Measurements from ENCODE around the gene TSSK3.

TSSK3 gene

DNA sequence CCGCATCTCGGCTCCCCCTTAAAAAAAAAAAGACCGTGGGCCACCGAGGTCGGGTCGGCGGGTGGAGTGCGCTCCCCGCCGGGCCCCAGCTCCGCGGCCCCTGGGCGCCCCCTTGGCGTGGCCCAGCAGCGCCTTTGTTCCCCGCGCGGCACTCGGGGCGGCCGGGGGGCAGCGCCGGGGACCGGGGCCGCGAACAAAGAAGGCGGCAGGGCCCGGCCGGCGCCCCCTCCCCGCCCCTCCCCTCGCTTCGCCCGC is 26.9 kb upstream of the TSSK3 start:
- DNase-seq (ENCODE audit: low read depth in 2 of 2) = no peak

DNA sequence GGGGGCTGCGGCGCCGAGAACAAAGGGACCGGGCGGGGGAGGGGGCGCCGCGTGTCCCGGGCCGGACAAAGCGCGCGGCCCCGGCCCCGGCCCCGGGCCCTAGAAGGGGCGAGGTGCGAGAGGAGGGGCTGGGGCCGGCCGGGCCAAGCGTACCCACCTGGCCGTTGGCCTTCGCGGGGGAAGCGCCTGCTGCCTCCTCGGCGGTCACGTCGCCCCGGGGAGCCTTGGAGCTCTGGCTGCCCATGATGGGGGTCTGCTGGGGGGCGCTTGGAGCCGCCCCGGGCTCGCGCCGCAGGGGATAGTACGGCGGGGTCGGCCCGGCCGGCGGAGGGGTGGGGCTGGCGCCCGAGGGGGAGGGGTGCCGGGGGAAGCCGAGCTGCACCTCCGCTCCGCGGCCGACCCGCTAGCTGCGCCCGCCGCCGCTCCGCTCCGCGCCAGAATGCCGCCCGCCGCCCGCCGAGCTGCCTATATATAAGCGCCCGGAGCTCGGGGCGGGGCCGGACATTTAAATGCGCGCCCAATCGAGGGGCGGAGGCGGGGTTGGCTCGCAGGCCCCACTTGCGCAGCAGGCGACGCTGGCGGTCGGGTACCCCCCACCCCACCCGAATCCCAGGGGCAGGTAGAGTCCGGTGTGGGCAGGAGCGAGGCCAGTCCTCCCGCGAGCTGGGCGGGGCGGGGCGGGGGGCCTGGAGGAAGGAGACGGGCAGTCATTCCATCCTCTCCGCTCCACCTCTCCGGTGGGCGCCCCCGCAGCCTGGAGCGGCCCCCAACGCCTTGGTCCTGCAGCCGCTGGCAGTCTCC is 26.3 kb upstream of the TSSK3 start, which contains the start of gene MARCKSL1:
MARCKSL1 (minus strand) TSS at position 444 of the 801 bp plus-strand sequence; CDS start at position 244, 200 bp downstream.
- H3K4me3 ChIP-seq (replicated peaks in 1 of 2; ENCODE audit: low read depth in 2 of 2, low read length in 2 of 2) = peak within 1 kb of the TSS; percentile 66 to 80
- peak; percentile 61 to 86 for DNase-seq (ENCODE audit: low read depth in 2 of 2)
- TF ChIP-seq, protein P1, sequence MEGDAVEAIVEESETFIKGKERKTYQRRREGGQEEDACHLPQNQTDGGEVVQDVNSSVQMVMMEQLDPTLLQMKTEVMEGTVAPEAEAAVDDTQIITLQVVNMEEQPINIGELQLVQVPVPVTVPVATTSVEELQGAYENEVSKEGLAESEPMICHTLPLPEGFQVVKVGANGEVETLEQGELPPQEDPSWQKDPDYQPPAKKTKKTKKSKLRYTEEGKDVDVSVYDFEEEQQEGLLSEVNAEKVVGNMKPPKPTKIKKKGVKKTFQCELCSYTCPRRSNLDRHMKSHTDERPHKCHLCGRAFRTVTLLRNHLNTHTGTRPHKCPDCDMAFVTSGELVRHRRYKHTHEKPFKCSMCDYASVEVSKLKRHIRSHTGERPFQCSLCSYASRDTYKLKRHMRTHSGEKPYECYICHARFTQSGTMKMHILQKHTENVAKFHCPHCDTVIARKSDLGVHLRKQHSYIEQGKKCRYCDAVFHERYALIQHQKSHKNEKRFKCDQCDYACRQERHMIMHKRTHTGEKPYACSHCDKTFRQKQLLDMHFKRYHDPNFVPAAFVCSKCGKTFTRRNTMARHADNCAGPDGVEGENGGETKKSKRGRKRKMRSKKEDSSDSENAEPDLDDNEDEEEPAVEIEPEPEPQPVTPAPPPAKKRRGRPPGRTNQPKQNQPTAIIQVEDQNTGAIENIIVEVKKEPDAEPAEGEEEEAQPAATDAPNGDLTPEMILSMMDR (IDR thresholded peaks at IDR 0.05; ENCODE audit: low read depth, low read length) = no peak

More for the DNA sequence above, 26.9 kb upstream of the TSSK3 start:
- H3K4me3 ChIP-seq (replicated peaks in 1 of 2; ENCODE audit: low read depth in 2 of 2, low read length in 2 of 2) = peak overlapping the region; percentile 66 to 80
- TF ChIP-seq, protein P1 (IDR thresholded peaks at IDR 0.05; ENCODE audit: low read depth, low read length) = no peak

- TF ChIP-seq, protein P1 (IDR thresholded peaks at IDR 0.05; ENCODE audit: low read depth, low read length) = no peak
- H3K4me3 ChIP-seq (replicated peaks in 1 of 2; ENCODE audit: low read depth in 2 of 2, low read length in 2 of 2) = peak overlapping the region; percentile 28 to 80
- no peak for DNase-seq (ENCODE audit: low read depth in 2 of 2)
Observed at GRCh38 chr1:32336591-32336932, 25.8 kb upstream of the TSSK3 start.

DNA sequence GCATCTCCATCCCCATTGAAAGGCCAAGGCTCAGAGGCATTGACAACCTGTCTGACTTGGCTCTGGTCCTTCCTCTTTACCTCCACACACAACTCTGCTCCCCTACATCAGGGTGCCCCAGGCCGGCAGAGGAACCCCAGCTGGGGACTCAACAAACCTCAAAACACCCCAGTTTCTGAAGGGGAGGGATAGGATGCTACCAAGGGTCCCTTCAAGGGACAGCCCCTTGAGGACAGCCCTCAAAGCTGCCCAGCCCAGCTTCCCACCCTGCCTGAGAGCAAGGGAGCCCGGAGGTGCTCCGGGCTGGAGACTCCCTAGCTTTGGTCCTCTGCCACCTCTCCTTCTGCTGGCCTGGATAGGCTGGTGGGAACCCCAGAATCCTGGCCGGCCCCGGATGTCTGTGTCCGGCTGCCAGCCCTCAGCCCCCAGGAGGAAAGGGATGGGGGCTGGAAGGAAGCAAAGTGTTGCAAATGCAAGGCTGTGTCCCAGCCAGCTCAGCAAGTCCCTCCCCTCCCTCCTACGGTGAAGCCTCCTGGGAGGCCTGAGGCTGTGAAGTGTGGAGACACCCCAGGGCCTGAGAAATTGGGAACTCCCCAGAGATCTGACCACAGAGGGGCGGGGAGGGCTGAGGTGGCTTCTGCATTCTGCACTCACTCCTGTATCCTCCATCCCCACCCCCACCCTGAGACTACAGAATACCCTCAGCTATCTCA is 25.2 kb upstream of the TSSK3 start:
- peak; percentile 57 to 64 for DNase-seq (ENCODE audit: low read depth in 2 of 2)
- TF ChIP-seq, protein P1 (IDR thresholded peaks at IDR 0.05; ENCODE audit: low read depth, low read length) = no peak
- no peak overlapping the region for H3K4me3 ChIP-seq (replicated peaks in 1 of 2; ENCODE audit: low read depth in 2 of 2, low read length in 2 of 2)

DNA sequence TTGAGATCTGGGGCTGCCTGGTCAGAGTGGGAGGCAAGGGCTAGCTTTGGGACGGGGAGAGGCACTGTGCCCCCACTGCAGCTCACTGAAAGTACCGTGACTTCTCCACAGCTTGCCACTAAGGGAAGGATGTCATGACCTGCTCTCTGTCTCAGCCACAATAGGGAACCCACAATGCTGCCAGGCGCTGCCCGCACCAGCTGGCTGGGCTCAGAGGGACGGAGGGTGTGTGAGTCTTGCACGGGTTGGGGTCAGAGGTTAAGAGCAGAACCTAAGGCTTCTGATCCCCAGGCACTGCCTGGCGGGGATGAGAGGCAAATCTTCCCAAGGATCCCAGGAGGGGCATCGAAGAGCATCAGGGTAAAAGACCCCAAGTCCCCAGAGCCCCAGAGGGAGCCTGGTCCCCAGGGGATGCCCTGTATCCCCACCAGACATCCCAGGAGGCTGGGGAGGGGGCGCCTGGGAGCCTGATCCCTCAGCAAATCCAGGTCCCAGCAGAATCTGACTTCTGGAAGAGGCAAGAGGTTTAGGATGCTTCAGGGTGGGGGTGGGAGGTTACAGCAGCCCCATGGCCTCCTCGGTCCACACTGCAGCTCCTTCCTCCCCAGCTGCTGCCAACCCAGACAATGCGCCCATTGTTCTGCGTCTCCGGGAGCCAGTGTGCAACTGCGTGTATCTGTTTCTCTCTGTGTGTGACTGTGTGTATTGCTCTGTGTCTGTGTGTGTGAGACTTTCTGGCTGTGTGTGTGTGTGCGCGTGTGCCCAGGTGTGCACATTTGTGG is 24.3 kb upstream of the TSSK3 start:
- H3K4me3 ChIP-seq (replicated peaks in 1 of 2; ENCODE audit: low read depth in 2 of 2, low read length in 2 of 2) = no peak overlapping the region
- peak; percentile 43 to 66 for DNase-seq (ENCODE audit: low read depth in 2 of 2)
- TF ChIP-seq, protein P1 (IDR thresholded peaks at IDR 0.05; ENCODE audit: low read depth, low read length) = no peak

DNA sequence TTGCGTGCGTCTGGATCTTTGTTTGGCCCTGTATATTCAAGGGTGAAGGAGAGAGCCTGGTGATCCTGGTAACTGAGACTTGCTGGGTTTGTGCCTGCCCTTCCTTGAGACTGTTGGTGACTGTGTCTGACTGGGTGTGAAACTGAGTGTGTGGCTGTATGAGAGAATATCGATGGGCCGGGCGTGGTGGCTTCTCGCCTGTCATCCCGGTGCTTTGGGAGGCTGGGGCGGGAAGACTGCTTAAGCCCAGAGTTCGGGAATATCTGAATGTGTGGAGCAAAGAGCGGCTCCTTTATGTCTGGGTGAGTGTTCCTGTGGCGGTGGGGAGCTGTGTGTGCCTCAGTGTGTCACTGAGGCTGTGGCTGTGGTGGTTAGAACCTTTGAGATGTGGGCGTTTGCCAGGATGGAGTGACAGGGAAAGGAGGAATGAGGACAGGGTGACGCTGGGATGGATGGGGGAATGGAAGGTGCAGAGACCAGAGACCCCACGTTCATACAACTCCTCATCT is 23.6 kb upstream of the TSSK3 start:
- no peak for DNase-seq (ENCODE audit: low read depth in 2 of 2)
- H3K4me3 ChIP-seq (replicated peaks in 1 of 2; ENCODE audit: low read depth in 2 of 2, low read length in 2 of 2) = no peak overlapping the region
- TF ChIP-seq, protein P1 (IDR thresholded peaks at IDR 0.05; ENCODE audit: low read depth, low read length) = no peak

All from cardiac fibroblast (primary cell).